ENCODE measurements around the gene PIP5K1B. TPM values are rescaled to one million over a fixed set of nuclear protein-coding genes. Genes with fewer than 3 reads are reported as not detected.

The PIP5K1B gene
- total and polyA plus RNA-seq, 2 of the 13 experiments (the other 11 are each of a cell fraction or from before 2014, with no cell fraction given) = 15.8 to 17.5 TPM

DNA sequence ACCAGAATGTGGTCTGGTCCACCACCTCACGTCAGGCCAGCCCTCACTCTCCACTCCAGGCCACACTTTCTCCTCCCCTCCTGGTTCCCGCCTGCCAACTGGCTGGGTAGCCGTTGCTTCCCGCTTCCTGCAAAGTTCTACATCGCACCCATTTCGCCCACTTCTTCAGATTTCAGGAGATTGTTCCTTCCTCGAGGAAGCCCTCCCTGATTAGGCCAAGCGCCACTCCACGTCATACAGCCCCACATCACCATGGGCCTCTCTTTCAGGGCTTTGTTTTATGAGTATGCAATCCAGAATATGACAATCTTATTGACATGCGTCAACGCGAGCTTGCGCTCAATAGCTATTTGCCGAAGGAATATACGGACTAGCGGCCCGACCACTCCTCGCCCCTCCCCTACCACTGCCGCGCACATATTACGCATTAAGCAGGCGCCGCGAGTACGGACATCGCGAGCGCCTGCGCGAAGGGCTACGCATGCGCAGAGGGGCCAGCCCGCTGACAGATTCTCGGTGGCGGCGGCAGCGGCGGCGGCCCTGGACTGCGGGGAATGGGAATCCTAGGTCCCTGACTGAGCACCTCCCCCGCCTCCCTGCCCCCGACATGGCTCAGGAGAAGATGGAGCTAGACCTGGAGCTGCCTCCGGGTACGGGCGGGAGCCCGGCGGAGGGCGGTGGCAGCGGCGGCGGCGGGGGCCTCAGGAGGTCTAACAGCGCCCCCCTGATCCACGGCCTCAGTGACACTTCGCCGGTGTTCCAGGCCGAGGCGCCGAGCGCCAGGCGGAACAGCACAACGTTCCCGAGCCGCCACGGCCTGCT lies 74.7 kb downstream of the PIP5K1B start (continued):
- TF ChIP-seq ZFYVE20 (CRISPR knock-in tag; IDR thresholded peaks at IDR 0.05; ENCODE audit: borderline replicate concordance, low read depth) (no peak), STAT5B (CRISPR knock-in tag; IDR thresholded peaks at IDR 0.05) (no peak), MAFG (CRISPR knock-in tag; IDR thresholded peaks at IDR 0.05) (no peak), ZFP36L2 (CRISPR knock-in tag; IDR thresholded peaks at IDR 0.05) (no peak; the same call in 1 of the 2 replicates), ESRRA (CRISPR knock-in tag; IDR thresholded peaks at IDR 0.05; ENCODE audit: low read depth) (no peak), FIP1L1 (IDR thresholded peaks at IDR 0.05; ENCODE audit: borderline replicate concordance, insufficient read depth, low read depth, low read length) (peak; percentile 87; the same call in 1 of the 2 replicates), ZSCAN31 (CRISPR knock-in tag; IDR thresholded peaks at IDR 0.05; ENCODE audit: low read depth) (peak; percentile 73), ZNF761 (CRISPR knock-in tag; conservative IDR thresholded peaks at IDR 0.05) (0 out of 2 replicates have a peak, but pooled peaks have one; percentile 79), NBN (conservative IDR thresholded peaks at IDR 0.05) (no peak), ZNF790 (CRISPR knock-in tag; IDR thresholded peaks at IDR 0.05; ENCODE audit: borderline replicate concordance) (no peak; the same call in 1 of the 2 replicates), ZNF737 (CRISPR knock-in tag; IDR thresholded peaks at IDR 0.05; ENCODE audit: borderline replicate concordance) (no peak), FOXO1 (CRISPR knock-in tag; IDR thresholded peaks at IDR 0.05) (peak; percentile 28; the same call in 1 of the 2 replicates), YEATS2 (CRISPR knock-in tag; IDR thresholded peaks at IDR 0.05; ENCODE audit: borderline replicate concordance) (peak; percentile 92), HNRNPLL (IDR thresholded peaks at IDR 0.05; ENCODE audit: low read depth, low read length, poor library complexity, severe bottlenecking) (peak; percentile 80), GTF3A (CRISPR knock-in tag; conservative IDR thresholded peaks at IDR 0.05) (no peak), RBAK (CRISPR knock-in tag; IDR thresholded peaks at IDR 0.05) (no peak), MAF1 (CRISPR knock-in tag; IDR thresholded peaks at IDR 0.05; ENCODE audit: borderline replicate concordance) (no peak), CHD2 (IDR thresholded peaks at IDR 0.05; ENCODE audit: low read depth, low read length) (peak; percentile 92), ZFP37 (CRISPR knock-in tag; IDR thresholded peaks at IDR 0.05; ENCODE audit: borderline replicate concordance) (no peak), ZNF232 (CRISPR knock-in tag; IDR thresholded peaks at IDR 0.05; ENCODE audit: borderline replicate concordance) (peak; percentile 58; the same call in 1 of the 2 replicates)
- TF ChIP-seq, protein P1, sequence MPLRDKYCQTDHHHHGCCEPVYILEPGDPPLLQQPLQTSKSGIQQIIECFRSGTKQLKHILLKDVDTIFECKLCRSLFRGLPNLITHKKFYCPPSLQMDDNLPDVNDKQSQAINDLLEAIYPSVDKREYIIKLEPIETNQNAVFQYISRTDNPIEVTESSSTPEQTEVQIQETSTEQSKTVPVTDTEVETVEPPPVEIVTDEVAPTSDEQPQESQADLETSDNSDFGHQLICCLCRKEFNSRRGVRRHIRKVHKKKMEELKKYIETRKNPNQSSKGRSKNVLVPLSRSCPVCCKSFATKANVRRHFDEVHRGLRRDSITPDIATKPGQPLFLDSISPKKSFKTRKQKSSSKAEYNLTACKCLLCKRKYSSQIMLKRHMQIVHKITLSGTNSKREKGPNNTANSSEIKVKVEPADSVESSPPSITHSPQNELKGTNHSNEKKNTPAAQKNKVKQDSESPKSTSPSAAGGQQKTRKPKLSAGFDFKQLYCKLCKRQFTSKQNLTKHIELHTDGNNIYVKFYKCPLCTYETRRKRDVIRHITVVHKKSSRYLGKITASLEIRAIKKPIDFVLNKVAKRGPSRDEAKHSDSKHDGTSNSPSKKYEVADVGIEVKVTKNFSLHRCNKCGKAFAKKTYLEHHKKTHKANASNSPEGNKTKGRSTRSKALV (CRISPR knock-in tag; IDR thresholded peaks at IDR 0.05) = peak; percentile 29; the same call in 1 of the 2 replicates
- TF ChIP-seq, protein P2, sequence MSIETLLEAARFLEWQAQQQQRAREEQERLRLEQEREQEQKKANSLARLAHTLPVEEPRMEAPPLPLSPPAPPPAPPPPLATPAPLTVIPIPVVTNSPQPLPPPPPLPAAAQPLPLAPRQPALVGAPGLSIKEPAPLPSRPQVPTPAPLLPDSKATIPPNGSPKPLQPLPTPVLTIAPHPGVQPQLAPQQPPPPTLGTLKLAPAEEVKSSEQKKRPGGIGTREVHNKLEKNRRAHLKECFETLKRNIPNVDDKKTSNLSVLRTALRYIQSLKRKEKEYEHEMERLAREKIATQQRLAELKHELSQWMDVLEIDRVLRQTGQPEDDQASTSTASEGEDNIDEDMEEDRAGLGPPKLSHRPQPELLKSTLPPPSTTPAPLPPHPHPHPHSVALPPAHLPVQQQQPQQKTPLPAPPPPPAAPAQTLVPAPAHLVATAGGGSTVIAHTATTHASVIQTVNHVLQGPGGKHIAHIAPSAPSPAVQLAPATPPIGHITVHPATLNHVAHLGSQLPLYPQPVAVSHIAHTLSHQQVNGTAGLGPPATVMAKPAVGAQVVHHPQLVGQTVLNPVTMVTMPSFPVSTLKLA (IDR thresholded peaks at IDR 0.05) = no peak; the same call in 1 of the 2 replicates
- TF ChIP-seq, protein P3, sequence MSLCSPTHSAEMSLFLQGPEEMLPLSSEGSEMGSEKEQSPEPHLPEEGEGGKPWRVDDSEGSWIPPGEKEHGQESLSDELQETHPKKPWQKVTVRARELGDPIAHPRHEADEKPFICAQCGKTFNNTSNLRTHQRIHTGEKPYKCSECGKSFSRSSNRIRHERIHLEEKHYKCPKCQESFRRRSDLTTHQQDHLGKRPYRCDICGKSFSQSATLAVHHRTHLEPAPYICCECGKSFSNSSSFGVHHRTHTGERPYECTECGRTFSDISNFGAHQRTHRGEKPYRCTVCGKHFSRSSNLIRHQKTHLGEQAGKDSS (CRISPR knock-in tag; IDR thresholded peaks at IDR 0.05; ENCODE audit: borderline replicate concordance, low read depth) = no peak
- TF ChIP-seq, protein P4, sequence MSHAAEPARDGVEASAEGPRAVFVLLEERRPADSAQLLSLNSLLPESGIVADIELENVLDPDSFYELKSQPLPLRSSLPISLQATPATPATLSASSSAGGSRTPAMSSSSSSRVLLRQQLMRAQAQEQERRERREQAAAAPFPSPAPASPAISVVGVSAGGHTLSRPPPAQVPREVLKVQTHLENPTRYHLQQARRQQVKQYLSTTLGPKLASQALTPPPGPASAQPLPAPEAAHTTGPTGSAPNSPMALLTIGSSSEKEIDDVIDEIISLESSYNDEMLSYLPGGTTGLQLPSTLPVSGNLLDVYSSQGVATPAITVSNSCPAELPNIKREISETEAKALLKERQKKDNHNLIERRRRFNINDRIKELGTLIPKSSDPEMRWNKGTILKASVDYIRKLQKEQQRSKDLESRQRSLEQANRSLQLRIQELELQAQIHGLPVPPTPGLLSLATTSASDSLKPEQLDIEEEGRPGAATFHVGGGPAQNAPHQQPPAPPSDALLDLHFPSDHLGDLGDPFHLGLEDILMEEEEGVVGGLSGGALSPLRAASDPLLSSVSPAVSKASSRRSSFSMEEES (CRISPR knock-in tag; IDR thresholded peaks at IDR 0.05) = peak; percentile 18
